IMR-90 (cell line): ENCODE data around the gene DDT. TPM values are rescaled to one million over a fixed set of nuclear protein-coding genes. Genes with fewer than 3 reads are reported as not detected.
"Not testable (repeated sequence)": the region's sequence is repeated elsewhere in the genome, so short reads cannot be mapped to it uniquely, and the experiment has no call there.

Experiments
- ATAC-seq: fragments of 200-7000 bp; cut with Tn5 transposase; 2 replicates; pipeline ENCODE4 v1.9.1; 2020; ENCODE audit warnings: low read depth, mild to moderate bottlenecking, moderate library complexity
- BruUV-seq: library from RNA; stranded (reverse); fragments of 400-500 nt; replicated peaks from 2 replicates; lab custom pipeline; 2021; lab: Mats Ljungman, UMichigan
- CTCF ChIA-PET: fragments of 300-600 bp; formaldehyde crosslinking; extraction: SDS; loops from one replicate; lab custom pipeline; 2021; ENCODE audit warnings: antibody characterized with exemption; lab: Yijun Ruan, JAX
- POLR2A ChIA-PET: fragments of 300-600 bp; sonication (Branson Sonifier 250); formaldehyde crosslinking; loops from one replicate; lab custom pipeline; 2022; ENCODE audit warnings: antibody characterized with exemption; ENCODE audit not compliant: unreplicated experiment; lab: Charles Lee
- DNase-seq: peaks from one replicate; pipeline ENCODE4 v3.0.0; 2013
- H2AFZ ChIP-seq: replicated peaks from 2 replicates; pipeline ENCODE3; 2013; ENCODE audit warnings: low read length, mild to moderate bottlenecking; ENCODE audit not compliant: poor library complexity
- H2AK5ac ChIP-seq: 2 replicates; pipeline ENCODE4 v1.6.1; 2013; ENCODE audit warnings: low read depth, low read length, inconsistent platforms
- H2AK9ac ChIP-seq: replicated peaks from 2 replicates; pipeline ENCODE3; 2013; ENCODE audit warnings: mild to moderate bottlenecking, low read depth, low read length, moderate library complexity; ENCODE audit not compliant: poor library complexity
- H2BK120ac ChIP-seq: 2 replicates; pipeline ENCODE4 v1.6.1; 2013; ENCODE audit warnings: low read depth, low read length, inconsistent platforms
- H2BK15ac ChIP-seq: 3 replicates; pipeline ENCODE4 v1.6.1; 2013; ENCODE audit warnings: low read depth, low read length, inconsistent platforms
- H2BK20ac ChIP-seq: 2 replicates; pipeline ENCODE4 v1.6.1; 2013; ENCODE audit warnings: low read depth, mild to moderate bottlenecking, inconsistent platforms, low read length, moderate library complexity
- H2BK5ac ChIP-seq: 2 replicates; pipeline ENCODE4 v1.6.1; 2013; ENCODE audit warnings: mild to moderate bottlenecking, low read depth, low read length, inconsistent platforms; ENCODE audit not compliant: poor library complexity, severe bottlenecking
- H3K14ac ChIP-seq: replicated peaks from 2 replicates; pipeline ENCODE4 v1.6.1; 2013; ENCODE audit warnings: low read depth, low read length, inconsistent platforms
- H3K18ac ChIP-seq: 2 replicates; pipeline ENCODE4 v1.6.1; 2013; ENCODE audit warnings: low read depth, low read length, control low read depth
- H3K23ac ChIP-seq: 2 replicates; pipeline ENCODE4 v1.6.1; 2013; ENCODE audit warnings: low read depth, low read length, inconsistent platforms
- H3K27ac ChIP-seq: 2 replicates; pipeline ENCODE4 v1.5.1; 2013; ENCODE audit warnings: mild to moderate bottlenecking, control low read depth, low read length; ENCODE audit not compliant: insufficient read depth
- H3K27me3 ChIP-seq: 2 replicates; pipeline ENCODE4 v1.6.1; 2013; ENCODE audit warnings: low read length; ENCODE audit not compliant: control insufficient read depth, insufficient read depth
- H3K36me3 ChIP-seq: 2 replicates; pipeline ENCODE4 v1.6.1; 2013; ENCODE audit warnings: low read length, mixed read lengths; ENCODE audit not compliant: control insufficient read depth, insufficient read depth
- H3K4ac ChIP-seq: 2 replicates; pipeline ENCODE4 v1.6.1; 2013; ENCODE audit warnings: low read depth, low read length, inconsistent platforms
- H3K4me1 ChIP-seq: 2 replicates; pipeline ENCODE4 v1.6.1; 2013; ENCODE audit warnings: low read length, mixed read lengths; ENCODE audit not compliant: control insufficient read depth, insufficient read depth
- H3K4me2 ChIP-seq: 2 replicates; pipeline ENCODE4 v1.6.1; 2013; ENCODE audit warnings: low read depth, mild to moderate bottlenecking, control low read depth, low read length, moderate library complexity
- H3K4me3 ChIP-seq: 2 replicates; pipeline ENCODE4 v1.5.1; 2013; ENCODE audit warnings: low read depth, mild to moderate bottlenecking, control low read depth, low read length, moderate library complexity; ENCODE audit not compliant: insufficient read depth
- H3K56ac ChIP-seq: 2 replicates; pipeline ENCODE4 v1.6.1; 2013; ENCODE audit warnings: low read length, inconsistent platforms; ENCODE audit not compliant: insufficient read depth; ENCODE audit errors: extremely low read depth
- H3K79me1 ChIP-seq, 2 experiments: 2 replicates each; pipeline ENCODE4 v1.6.1; 2013; ENCODE audit warnings: low read length in 2 of 2, inconsistent platforms in 1 of 2, low read depth in 1 of 2
- H3K9ac ChIP-seq: 2 replicates; pipeline ENCODE4 v1.6.1; 2013; ENCODE audit warnings: low read depth, low read length, control low read depth
- H3K9me1 ChIP-seq: 2 replicates; pipeline ENCODE4 v1.6.1; 2013; ENCODE audit warnings: low read length, inconsistent platforms; ENCODE audit not compliant: insufficient read depth
- H3K9me3 ChIP-seq: 2 replicates; pipeline ENCODE4 v1.6.1; 2013; ENCODE audit warnings: low read length; ENCODE audit not compliant: control insufficient read depth, insufficient read depth
- H4K20me1 ChIP-seq: 2 replicates; pipeline ENCODE4 v1.6.1; 2013; ENCODE audit warnings: low read length, inconsistent platforms; ENCODE audit not compliant: insufficient read depth
- H4K5ac ChIP-seq: 2 replicates; pipeline ENCODE4 v1.6.1; 2013; ENCODE audit warnings: mild to moderate bottlenecking, low read depth, low read length, control low read depth
- H4K8ac ChIP-seq, 2 experiments: 2 replicates each; pipeline ENCODE4 v1.6.1; 2013; ENCODE audit warnings: low read depth in 2 of 2, low read length in 2 of 2, control low read depth in 1 of 2, inconsistent platforms in 1 of 2
- H4K91ac ChIP-seq: 2 replicates; pipeline ENCODE4 v1.6.1; 2013; ENCODE audit warnings: low read depth, low read length, inconsistent platforms; ENCODE audit not compliant: insufficient read depth
- WGBS, 2 experiments: methylation state at CpG; one replicate each; pipeline versions ENCODE4 v1.1.5 to v1.1.7; 2013; ENCODE audit warnings: missing lambda C conversion rate in 2 of 2; ENCODE audit not compliant: insufficient read length in 1 of 2; ENCODE audit errors: extremely low coverage in 2 of 2; 5-methylcytosine and 5-hydroxymethylcytosine counted together
- dilution Hi-C: fragments of 300-500 bp; cut with HindIII; formaldehyde crosslinking; loops from one replicate; pipeline ENCODE4 v1.14.3; 2018; ENCODE audit warnings: low sequenced_read_pairs; ENCODE audit not compliant: unreplicated experiment
- in situ Hi-C: fragments of 300-500 bp; cut with MboI; formaldehyde crosslinking; loops from 3 replicates; pipeline ENCODE4 v1.14.3; 2019; ENCODE audit warnings: low sequenced_read_pairs, inconsistent platforms, mixed read lengths
- intact Hi-C: fragments of 100-400 bp; cut with micrococcal nuclease; formaldehyde crosslinking; loops from 2 replicates; pipeline ENCODE4 v1.10.0; 2022
- polyA plus RNA-seq, 3 experiments: library from polyadenylated mRNA; depleted of rRNA; stranded (reverse); fragments of >200 nt; gene quantifications; 2 replicates each; pipeline ENCODE4 v1.2.3, GENCODE V29; 2012; ENCODE audit warnings: low replicate concordance in 1 of 3
- total RNA-seq: library from RNA; depleted of rRNA; stranded (reverse); fragments of >200 nt; gene quantifications from 2 replicates; pipeline ENCODE4 v1.2.3, GENCODE V29; 2012

Gene DDT
- total and polyA plus RNA-seq, 2 of the 4 experiments (the other 2 are of a cell fraction), result 54.8 to 151 TPM

- CTCF ChIA-PET, in situ Hi-C loops, H4K5ac ChIP-seq, H2AK9ac ChIP-seq, H2BK20ac ChIP-seq, DNase-seq, H3K36me3 ChIP-seq, POLR2A ChIA-PET, H3K4me1 ChIP-seq, H3K23ac ChIP-seq, H2BK120ac ChIP-seq, H3K9ac ChIP-seq, H4K20me1 ChIP-seq, H3K27me3 ChIP-seq, H2BK15ac ChIP-seq, H3K27ac ChIP-seq, BruUV-seq, H2AFZ ChIP-seq, H3K4me3 ChIP-seq, ATAC-seq, H4K91ac ChIP-seq, H3K4me2 ChIP-seq, H3K9me1 ChIP-seq, dilution Hi-C loops, H3K4ac ChIP-seq, H4K8ac ChIP-seq, H3K56ac ChIP-seq, H3K9me3 ChIP-seq, H2AK5ac ChIP-seq, H3K14ac ChIP-seq, H3K79me1 ChIP-seq, H3K18ac ChIP-seq: not testable (repeated sequence)
- intact Hi-C loops, result loop anchor here (10.0 kb wide), 3 partner anchors 90 to 410 kb away; partner anchors contain the start of gene MMP11
- H2BK5ac ChIP-seq, result peak overlapping the region; percentile 33
- 80% methylated on average over 4 of the region's 8 CpGs; no CpG with 5 or more reads in 1 of the 2 experiments for WGBS, 2 experiments
Observed at GRCh38 chr22:23954193-23954990, 19.8 kb downstream of the DDT start.

- H3K14ac ChIP-seq, H2AK5ac ChIP-seq, H3K9me1 ChIP-seq, H3K27ac ChIP-seq, H3K9ac ChIP-seq, dilution Hi-C loops, H3K4me1 ChIP-seq, H2BK5ac ChIP-seq, H3K79me1 ChIP-seq, H4K5ac ChIP-seq, H3K4me3 ChIP-seq, DNase-seq, ATAC-seq, H4K20me1 ChIP-seq, POLR2A ChIA-PET, H3K36me3 ChIP-seq, H2BK15ac ChIP-seq, in situ Hi-C loops, H3K27me3 ChIP-seq, H2BK120ac ChIP-seq, H3K23ac ChIP-seq, H2AK9ac ChIP-seq, H3K4me2 ChIP-seq, H4K8ac ChIP-seq, H2BK20ac ChIP-seq, H3K4ac ChIP-seq, H3K18ac ChIP-seq, H4K91ac ChIP-seq, H3K56ac ChIP-seq, H2AFZ ChIP-seq, BruUV-seq, H3K9me3 ChIP-seq, CTCF ChIA-PET: not testable (repeated sequence)
- intact Hi-C loops, result loop anchor here (10.0 kb wide), 3 partner anchors 89 to 409 kb away; partner anchors contain the start of gene MMP11
- no CpG with 5 or more reads among the region's 4 CpGs for whole genome bisulfite sequencing, 2 experiments
Observed at GRCh38 chr22:23953485-23953884, 20.8 kb downstream of the DDT start.
